Testis (tissue), 3 donors: Measurements from ENCODE around the gene ERC1. TPM values are rescaled to one million over a fixed set of nuclear protein-coding genes. Genes with fewer than 3 reads are reported as not detected.
A peak's percentile ranks its signal among the peaks of the same experiment; 100 is the strongest.

Source experiments
- DNase-seq: peaks from one replicate; pipeline ENCODE4 v3.0.0-alpha.2; 2019
- H3K27ac ChIP-seq, 2 donors: fragments of 200-600 bp; sonication (generic); one replicate each; pipeline ENCODE4 v1.5.1; 2019
- H3K27me3 ChIP-seq: fragments of 200-600 bp; sonication (generic); one replicate; pipeline ENCODE4 v1.5.1; 2019
- H3K36me3 ChIP-seq: fragments of 200-600 bp; sonication (generic); one replicate; pipeline ENCODE4 v1.5.1; 2017; ENCODE audit warnings: low read depth; ENCODE audit errors: missing control alignments
- H3K4me1 ChIP-seq: fragments of 200-600 bp; sonication (generic); one replicate; pipeline ENCODE4 v1.5.1; 2019
- H3K4me3 ChIP-seq, 2 donors: fragments of 200-600 bp; sonication (generic); one replicate each; pipeline ENCODE4 v1.5.1; 2017 to 2019
- H3K9me3 ChIP-seq: fragments of 200-600 bp; sonication (generic); one replicate; pipeline ENCODE4 v1.5.1; 2017
- CTCF ChIP-seq, 3 experiments: fragments of 450-650 bp in 2 of 3; fragments of 200-600 bp in 1 of 3; sonication (generic) in 1 of 3; IDR thresholded peaks; one replicate each; pipeline ENCODE4 v1.5.1; 2016 to 2019; ENCODE audit warnings: antibody characterized with exemption in 3 of 3, mild to moderate bottlenecking in 2 of 3, moderate library complexity in 1 of 3
- POLR2A ChIP-seq: fragments of 450-650 bp; IDR thresholded peaks from one replicate; pipeline ENCODE4 v1.6.1; 2017; ENCODE audit warnings: antibody characterized with exemption, mild to moderate bottlenecking, moderate library complexity
- WGBS, 2 donors: methylation state at CpG; one replicate each; pipeline ENCODE4 v1.1.5; 2018; 5-methylcytosine and 5-hydroxymethylcytosine counted together
- intact Hi-C: fragments of 100-400 bp; cut with DNase I; formaldehyde crosslinking; loops from one replicate; pipeline ENCODE4 v1.15.1; 2023; ENCODE audit warnings: low total_unique reads
- polyA plus RNA-seq: library from polyadenylated mRNA; stranded (reverse); fragments of 350-450 nt; fragmentation: Illumina TruSeq; extraction: RNeasy Lipid Tissue Mini Kit (QIAGEN cat#74804); gene quantifications from one replicate; pipeline ENCODE4 v1.2.3, GENCODE V29; 2014; ENCODE audit warnings: low read depth, low replicate concordance; ENCODE audit not compliant: insufficient read depth
- total RNA-seq, 2 donors: library from RNA; depleted of rRNA; stranded (reverse); fragments of >200 nt; gene quantifications; one replicate each; pipeline ENCODE4 v1.2.3, GENCODE V29; 2016

The ERC1 gene
- total and polyA plus RNA-seq, 3 donors from 2014 or later: 25.8 to 109 (median 106) TPM

- Histone ChIP-seq H3K4me3 (no peak overlapping the region), H3K4me1 (peaks cover 6% of the 10 kb centered on the region), H3K9me3 (no peaks in the 10 kb centered on the region), H3K36me3 (no peaks in the 10 kb centered on the region), H3K27ac (no peak overlapping the region), H3K27me3 (no peaks in the 10 kb centered on the region)
- WGBS, 2 donors: 93 to 96% methylated on average over 8 to 9 of the region's 9 CpGs
- TF ChIP-seq CTCF (IDR thresholded peaks at IDR 0.05): no peak
- TF ChIP-seq POLR2A: no peak
- DNase-seq: no peak
- intact Hi-C loops: no loop called here
These were observed 82.6 kb downstream of the ERC1 start for GRCh38 chr12:1073652-1074051.

GRCh38 chr12:1077036-1077803 is 86.2 kb downstream of the ERC1 start:
- Histone ChIP-seq H3K4me1 (peaks cover 6% of the 10 kb centered on the region), H3K36me3 (no peaks in the 10 kb centered on the region), H3K4me3 (no peak overlapping the region), H3K9me3 (no peaks in the 10 kb centered on the region), H3K27ac (peak overlapping the region in 1 of 2 donors; percentile 14), H3K27me3 (no peaks in the 10 kb centered on the region)
- intact Hi-C loops: no loop called here
- 57 to 59% methylated on average over 5 of the region's 5 CpGs for WGBS, 2 donors
- no peak for DNase-seq
- TF ChIP-seq CTCF (IDR thresholded peaks at IDR 0.05): no peak
- TF ChIP-seq POLR2A: no peak

GRCh38 chr12:1078002-1078401 is 87.0 kb downstream of the ERC1 start:
- DNase-seq: no peak
- H3K27me3 ChIP-seq: no peaks in the 10 kb centered on the region
- intact Hi-C loops: no loop called here
- WGBS, 2 donors: 84 to 93% methylated on average over 3 of the region's 3 CpGs
- H3K36me3 ChIP-seq: no peaks in the 10 kb centered on the region
- no peaks in the 10 kb centered on the region for H3K9me3 ChIP-seq
- H3K27ac ChIP-seq: no peak overlapping the region
- H3K4me1 ChIP-seq: peaks cover 6% of the 10 kb centered on the region
- H3K4me3 ChIP-seq: no peak overlapping the region
- TF ChIP-seq POLR2A (no peak), CTCF (IDR thresholded peaks at IDR 0.05) (no peak)

- Histone ChIP-seq H3K4me1 (peaks cover 22% of the 10 kb centered on the region), H3K36me3 (no peaks in the 10 kb centered on the region), H3K27me3 (no peaks in the 10 kb centered on the region), H3K4me3 (no peak overlapping the region), H3K9me3 (no peaks in the 10 kb centered on the region), H3K27ac (no peak overlapping the region)
- TF ChIP-seq POLR2A: no peak
- TF ChIP-seq CTCF (IDR thresholded peaks at IDR 0.05): no peak
- intact Hi-C loops: no loop called here
- DNase-seq: no peak
- WGBS, 2 donors: 94 to 95% methylated on average over 11 of the region's 11 CpGs
These were observed 89.6 kb downstream of the ERC1 start for GRCh38 chr12:1080520-1081223.
